IMR-90 (cell line): ENCODE results near the gene PMPCA.

Experiments
- BHLHE40 ChIP-seq: fragments of 150-350 bp; IDR thresholded peaks from 2 replicates; pipeline ENCODE4 v1.6.1; 2016; ENCODE audit warnings: mild to moderate bottlenecking, low read depth, low read length
- CEBPB ChIP-seq: IDR thresholded peaks from 2 replicates; pipeline ENCODE4 v1.6.1; 2012; ENCODE audit warnings: low read depth, low read length, improper control_type of control experiment
- CTCF ChIP-seq: conservative IDR thresholded peaks from 2 replicates; pipeline ENCODE4 v1.5.1; 2012; ENCODE audit warnings: mild to moderate bottlenecking, low read depth, low read length, improper control_type of control experiment
- POLR2A ChIP-seq: IDR thresholded peaks from 2 replicates; pipeline ENCODE4 v1.6.1; 2012; ENCODE audit warnings: mild to moderate bottlenecking, low read depth, low read length
- RAD21 ChIP-seq: IDR thresholded peaks from 2 replicates; pipeline ENCODE4 v1.6.1; 2012; ENCODE audit warnings: low read length, improper control_type of control experiment
- SMC3 ChIP-seq: fragments of 150-350 bp; IDR thresholded peaks from 2 replicates; pipeline ENCODE4 v1.6.1; 2016; ENCODE audit warnings: low read depth, mild to moderate bottlenecking, antibody characterized with exemption, low read length, moderate library complexity
- TF ChIP-seq, protein P1 (sequence below): fragments of 150-350 bp; IDR thresholded peaks from 2 replicates; pipeline ENCODE4 v1.6.1; 2016; ENCODE audit warnings: low read depth, mild to moderate bottlenecking, low read length, moderate library complexity, borderline replicate concordance
- TF ChIP-seq, protein P2 (sequence below): fragments of 150-350 bp; IDR thresholded peaks from 2 replicates; pipeline ENCODE4 v1.6.1; 2017; ENCODE audit warnings: mild to moderate bottlenecking, antibody characterized with exemption, low read length, low read depth

GRCh38 chr9:136424750-136425362 lies 14.4 kb downstream of the PMPCA start:
- TF ChIP-seq POLR2A (no peak), CTCF (no peak), CEBPB (no peak), BHLHE40 (no peak), RAD21 (no peak), SMC3 (no peak)
- TF ChIP-seq, protein P1, sequence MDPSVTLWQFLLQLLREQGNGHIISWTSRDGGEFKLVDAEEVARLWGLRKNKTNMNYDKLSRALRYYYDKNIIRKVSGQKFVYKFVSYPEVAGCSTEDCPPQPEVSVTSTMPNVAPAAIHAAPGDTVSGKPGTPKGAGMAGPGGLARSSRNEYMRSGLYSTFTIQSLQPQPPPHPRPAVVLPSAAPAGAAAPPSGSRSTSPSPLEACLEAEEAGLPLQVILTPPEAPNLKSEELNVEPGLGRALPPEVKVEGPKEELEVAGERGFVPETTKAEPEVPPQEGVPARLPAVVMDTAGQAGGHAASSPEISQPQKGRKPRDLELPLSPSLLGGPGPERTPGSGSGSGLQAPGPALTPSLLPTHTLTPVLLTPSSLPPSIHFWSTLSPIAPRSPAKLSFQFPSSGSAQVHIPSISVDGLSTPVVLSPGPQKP: no peak
- TF ChIP-seq, protein P2, sequence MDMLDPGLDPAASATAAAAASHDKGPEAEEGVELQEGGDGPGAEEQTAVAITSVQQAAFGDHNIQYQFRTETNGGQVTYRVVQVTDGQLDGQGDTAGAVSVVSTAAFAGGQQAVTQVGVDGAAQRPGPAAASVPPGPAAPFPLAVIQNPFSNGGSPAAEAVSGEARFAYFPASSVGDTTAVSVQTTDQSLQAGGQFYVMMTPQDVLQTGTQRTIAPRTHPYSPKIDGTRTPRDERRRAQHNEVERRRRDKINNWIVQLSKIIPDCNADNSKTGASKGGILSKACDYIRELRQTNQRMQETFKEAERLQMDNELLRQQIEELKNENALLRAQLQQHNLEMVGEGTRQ: no peak
